Liver (tissue), 9 donors: ENCODE measurements around the gene TAL1. TPM values are rescaled to one million over a fixed set of nuclear protein-coding genes. Genes with fewer than 3 reads are reported as not detected.

Source experiments
- DNase-seq: peaks from one replicate; pipeline ENCODE4 v3.0.0-alpha.2; 2017; ENCODE audit warnings: low spot score
- H3K27ac ChIP-seq, 2 donors: one replicate each; pipeline ENCODE4 v1.7.0; 2013; ENCODE audit warnings: inconsistent platforms in 2 of 2, low read length in 2 of 2, control low read depth in 1 of 2, low read depth in 1 of 2, mild to moderate bottlenecking in 1 of 2
- H3K27me3 ChIP-seq, 4 donors: one replicate each; pipeline versions ENCODE4 v1.6.1 to v1.7.0; 2013; ENCODE audit warnings: low read length in 3 of 4, inconsistent platforms in 1 of 4, mild to moderate bottlenecking in 1 of 4, moderate library complexity in 1 of 4; ENCODE audit not compliant: control insufficient read depth in 4 of 4, insufficient read depth in 4 of 4
- H3K36me3 ChIP-seq, 4 donors: one replicate each; pipeline versions ENCODE4 v1.6.1 to v1.7.0; 2013; ENCODE audit warnings: low read length in 3 of 4, mild to moderate bottlenecking in 3 of 4, low read depth in 1 of 4, moderate library complexity in 1 of 4; ENCODE audit not compliant: control insufficient read depth in 4 of 4, insufficient read depth in 3 of 4
- H3K4me1 ChIP-seq, 4 donors: one replicate each; pipeline versions ENCODE4 v1.6.1 to v1.7.0; 2013; ENCODE audit warnings: low read length in 3 of 4, mild to moderate bottlenecking in 3 of 4, moderate library complexity in 1 of 4; ENCODE audit not compliant: control insufficient read depth in 4 of 4, insufficient read depth in 4 of 4
- H3K4me3 ChIP-seq, 3 donors: one replicate each; pipeline versions ENCODE4 v1.6.1 to v1.7.0; 2013; ENCODE audit warnings: low read length in 3 of 3, control low read depth in 1 of 3, low read depth in 1 of 3, mild to moderate bottlenecking in 1 of 3
- H3K9ac ChIP-seq, 2 donors: one replicate each; pipeline ENCODE4 v1.7.0; 2013; ENCODE audit warnings: low read length in 2 of 2, mild to moderate bottlenecking in 2 of 2, moderate library complexity in 2 of 2, control low read depth in 1 of 2, low read depth in 1 of 2
- H3K9me3 ChIP-seq, 4 donors: one replicate each; pipeline versions ENCODE4 v1.6.1 to v1.7.0; 2013; ENCODE audit warnings: low read length in 3 of 4; ENCODE audit not compliant: control insufficient read depth in 4 of 4
- EGR1 ChIP-seq, 2 donors: IDR thresholded peaks; 2 replicates each; pipeline ENCODE4 v1.6.1; 2016 to 2018; ENCODE audit warnings: antibody characterized with exemption in 2 of 2, low read depth in 2 of 2
- FOXA1 ChIP-seq: IDR thresholded peaks from 2 replicates; pipeline ENCODE4 v1.6.1; 2016; ENCODE audit warnings: antibody characterized with exemption
- FOXA2 ChIP-seq: IDR thresholded peaks from 2 replicates; pipeline ENCODE4 v1.6.1; 2016; ENCODE audit warnings: antibody characterized with exemption
- GABPA ChIP-seq, 2 donors: IDR thresholded peaks in 1 of 2; conservative IDR thresholded peaks in 1 of 2; 2 replicates each; pipeline ENCODE4 v1.6.1; 2016; ENCODE audit warnings: antibody characterized with exemption in 2 of 2, mild to moderate bottlenecking in 1 of 2, moderate library complexity in 1 of 2
- HNF4G ChIP-seq: IDR thresholded peaks from 2 replicates; pipeline ENCODE4 v1.6.1; 2016; ENCODE audit warnings: antibody characterized with exemption
- JUND ChIP-seq, 2 donors: IDR thresholded peaks; 2 replicates each; pipeline ENCODE4 v1.6.1; 2016; ENCODE audit warnings: antibody characterized with exemption in 2 of 2
- NR2F2 ChIP-seq: IDR thresholded peaks from 2 replicates; pipeline ENCODE4 v1.6.1; 2016; ENCODE audit warnings: antibody characterized with exemption
- RAD21 ChIP-seq, 2 donors: IDR thresholded peaks; 2 replicates each; pipeline ENCODE4 v1.6.1; 2016; ENCODE audit warnings: antibody characterized with exemption in 2 of 2, mild to moderate bottlenecking in 2 of 2
- RXRA ChIP-seq, 2 donors: IDR thresholded peaks; 2 replicates each; pipeline ENCODE4 v1.6.1; 2017 to 2018; ENCODE audit warnings: antibody characterized with exemption in 2 of 2, mild to moderate bottlenecking in 1 of 2
- SP1 ChIP-seq: IDR thresholded peaks from 2 replicates; pipeline ENCODE4 v1.6.1; 2018; ENCODE audit warnings: antibody characterized with exemption, mild to moderate bottlenecking
- TAF1 ChIP-seq: conservative IDR thresholded peaks from 2 replicates; pipeline ENCODE4 v1.6.1; 2016; ENCODE audit warnings: antibody characterized with exemption, mild to moderate bottlenecking
- YY1 ChIP-seq: IDR thresholded peaks from 2 replicates; pipeline ENCODE4 v1.6.1; 2016; ENCODE audit warnings: antibody characterized with exemption, mild to moderate bottlenecking
- WGBS: extraction: QIAGEN DNeasy Blood & Tissue Kit; methylation state at CpG from one replicate; pipeline ENCODE4 v1.1.7; 2013; 5-methylcytosine and 5-hydroxymethylcytosine counted together
- polyA plus RNA-seq, 2 donors: library from polyadenylated mRNA; stranded (reverse) in 1 of 2; unstranded in 1 of 2; fragments of 200-250 nt in 1 of 2; fragments of >200 nt in 1 of 2; fragmentation: Nextera tagmentation in 1 of 2; extraction: Ambion mirVana in 1 of 2; gene quantifications; one replicate each; pipeline versions ENCODE4 v1.2.1 to v1.2.3, GENCODE V29; 2013 to 2015
- total RNA-seq, 2 donors: library from RNA; depleted of rRNA; stranded (reverse); fragments of >200 nt; gene quantifications; one replicate each; pipeline ENCODE4 v1.2.3, GENCODE V29; 2014
- TF ChIP-seq, protein P1 (sequence below): IDR thresholded peaks from 2 replicates; pipeline ENCODE4 v1.6.1; 2016; ENCODE audit warnings: antibody characterized with exemption, mild to moderate bottlenecking
- TF ChIP-seq, protein P2 (sequence below): fragments of 150-350 bp; IDR thresholded peaks from 2 replicates; pipeline ENCODE4 v1.5.1; 2017; ENCODE audit warnings: improper control_type of control experiment, low read depth, low read length; ENCODE audit not compliant: missing input control
- TF ChIP-seq, protein P3 (sequence below): IDR thresholded peaks from 2 replicates; pipeline ENCODE4 v1.6.1; 2016; ENCODE audit warnings: antibody characterized with exemption
- TF ChIP-seq, protein P4 (sequence below): IDR thresholded peaks from 2 replicates; pipeline ENCODE4 v1.6.1; 2016; ENCODE audit warnings: antibody characterized with exemption
- donor health status: healthy.
- donor health status: healthy.
- donor health status: healthy.
- donor health status: healthy.
- donor health status: healthy.

The TAL1 gene
- total and polyA plus RNA-seq, 4 donors: 0.79 to 184 (median 2.3) TPM

DNA sequence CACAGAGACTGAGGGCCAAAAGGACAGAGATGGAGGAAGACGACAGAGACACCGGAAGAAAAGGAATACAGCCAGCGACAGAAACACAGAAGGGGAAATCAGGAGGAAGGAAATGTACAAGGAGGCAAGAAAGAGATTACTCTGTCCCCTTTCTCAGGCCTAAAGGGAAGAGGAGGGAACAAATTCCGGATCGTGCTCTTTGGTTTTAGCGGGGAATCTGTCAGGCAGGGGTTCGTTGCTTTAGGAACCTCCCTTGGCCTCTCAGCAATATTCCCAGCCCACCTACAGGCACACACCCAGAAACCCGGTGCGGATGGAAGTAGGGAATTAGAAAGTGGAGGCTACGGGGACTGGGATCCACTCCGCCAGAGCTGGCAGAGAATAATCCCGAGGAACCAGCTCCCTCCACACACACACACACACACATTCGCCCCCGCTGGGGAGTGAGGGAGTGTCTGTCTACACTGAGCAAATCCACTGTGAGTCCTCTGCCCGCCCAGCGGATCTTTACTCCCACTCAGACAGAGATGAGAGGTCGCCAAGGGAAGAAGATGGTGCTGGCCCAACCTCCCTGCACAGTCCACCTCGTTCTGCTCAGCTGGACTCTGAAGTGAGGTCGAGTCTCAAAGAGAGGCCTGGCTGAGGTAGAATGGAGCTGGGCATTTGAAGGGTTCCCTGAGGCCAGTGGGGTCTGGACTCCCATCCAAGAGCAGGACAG, 5.7 kb downstream of the TAL1 start:
- peaks cover 0 to 21% (median 11%) of the 10 kb centered on the region in 4 donors for H3K27me3 ChIP-seq
- DNase-seq: peak; percentile 65
- no peak overlapping the region for H3K9ac ChIP-seq
- H3K4me3 ChIP-seq: peak overlapping the region in 1 of 3 donors; percentile 24
- peak; percentile 34 for TF ChIP-seq NR2F2
- no peak for TF ChIP-seq GABPA (IDR thresholded peaks at IDR 0.05 in 1 of 2, conservative IDR thresholded peaks at IDR 0.05 in 1 of 2)
- H3K36me3 ChIP-seq: no peaks in the 10 kb centered on the region
- peaks cover 0 to 1% (median 0%) of the 10 kb centered on the region in 4 donors for H3K9me3 ChIP-seq
- peaks cover 0 to 6% (median 6%) of the 10 kb centered on the region in 4 donors for H3K4me1 ChIP-seq
- peak overlapping the region in 1 of 2 donors; percentile 42 for H3K27ac ChIP-seq
- 16% methylated on average over 19 of the region's 19 CpGs for WGBS

DNA sequence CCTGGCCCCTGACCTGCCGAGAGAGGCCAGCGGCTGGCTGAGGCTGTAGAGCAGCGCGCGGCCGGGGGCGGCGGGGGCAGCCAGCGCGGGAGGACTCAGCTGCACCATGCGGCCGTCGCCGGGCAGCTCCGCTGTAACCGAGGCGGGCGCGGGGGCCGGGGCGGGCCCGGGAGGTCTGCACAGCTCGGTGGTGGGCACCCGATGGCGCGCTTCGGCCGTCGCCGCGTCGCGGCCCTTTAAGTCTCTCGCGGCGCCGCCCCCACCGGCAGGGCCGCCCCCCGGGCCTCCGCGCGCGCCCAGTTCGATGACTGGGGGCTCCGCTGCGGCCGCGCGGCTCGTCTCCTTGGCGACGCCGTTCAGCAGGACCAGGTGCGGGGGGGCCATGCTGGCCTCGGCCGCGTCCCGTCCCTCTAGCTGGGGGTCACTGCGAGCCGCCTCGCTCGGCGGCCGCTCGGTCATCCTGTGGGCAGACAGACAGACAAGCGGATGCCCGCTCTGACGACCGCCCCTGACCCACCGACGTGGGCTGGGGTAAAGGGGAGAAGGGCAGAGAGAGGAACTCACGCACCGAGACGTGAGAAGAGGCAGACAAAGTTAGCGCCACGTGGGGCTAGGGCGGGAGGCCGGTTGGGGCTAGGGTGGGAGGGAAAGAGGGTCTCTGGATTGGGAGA, 6.5 kb downstream of the TAL1 start:
- peaks cover 0 to 1% (median 0%) of the 10 kb centered on the region in 4 donors for H3K9me3 ChIP-seq
- H3K36me3 ChIP-seq: no peaks in the 10 kb centered on the region
- H3K4me3 ChIP-seq: peak overlapping the region in 1 of 3 donors; percentile 24
- H3K9ac ChIP-seq: no peak overlapping the region
- H3K27me3 ChIP-seq: peaks cover 0 to 18% (median 12%) of the 10 kb centered on the region in 4 donors
- DNase-seq: peak; percentile 43
- no peak overlapping the region for H3K27ac ChIP-seq
- peaks cover 0 to 6% (median 5%) of the 10 kb centered on the region in 4 donors for H3K4me1 ChIP-seq
- TF ChIP-seq GABPA (IDR thresholded peaks at IDR 0.05 in 1 of 2, conservative IDR thresholded peaks at IDR 0.05 in 1 of 2): no peak
- TF ChIP-seq, protein P1, sequence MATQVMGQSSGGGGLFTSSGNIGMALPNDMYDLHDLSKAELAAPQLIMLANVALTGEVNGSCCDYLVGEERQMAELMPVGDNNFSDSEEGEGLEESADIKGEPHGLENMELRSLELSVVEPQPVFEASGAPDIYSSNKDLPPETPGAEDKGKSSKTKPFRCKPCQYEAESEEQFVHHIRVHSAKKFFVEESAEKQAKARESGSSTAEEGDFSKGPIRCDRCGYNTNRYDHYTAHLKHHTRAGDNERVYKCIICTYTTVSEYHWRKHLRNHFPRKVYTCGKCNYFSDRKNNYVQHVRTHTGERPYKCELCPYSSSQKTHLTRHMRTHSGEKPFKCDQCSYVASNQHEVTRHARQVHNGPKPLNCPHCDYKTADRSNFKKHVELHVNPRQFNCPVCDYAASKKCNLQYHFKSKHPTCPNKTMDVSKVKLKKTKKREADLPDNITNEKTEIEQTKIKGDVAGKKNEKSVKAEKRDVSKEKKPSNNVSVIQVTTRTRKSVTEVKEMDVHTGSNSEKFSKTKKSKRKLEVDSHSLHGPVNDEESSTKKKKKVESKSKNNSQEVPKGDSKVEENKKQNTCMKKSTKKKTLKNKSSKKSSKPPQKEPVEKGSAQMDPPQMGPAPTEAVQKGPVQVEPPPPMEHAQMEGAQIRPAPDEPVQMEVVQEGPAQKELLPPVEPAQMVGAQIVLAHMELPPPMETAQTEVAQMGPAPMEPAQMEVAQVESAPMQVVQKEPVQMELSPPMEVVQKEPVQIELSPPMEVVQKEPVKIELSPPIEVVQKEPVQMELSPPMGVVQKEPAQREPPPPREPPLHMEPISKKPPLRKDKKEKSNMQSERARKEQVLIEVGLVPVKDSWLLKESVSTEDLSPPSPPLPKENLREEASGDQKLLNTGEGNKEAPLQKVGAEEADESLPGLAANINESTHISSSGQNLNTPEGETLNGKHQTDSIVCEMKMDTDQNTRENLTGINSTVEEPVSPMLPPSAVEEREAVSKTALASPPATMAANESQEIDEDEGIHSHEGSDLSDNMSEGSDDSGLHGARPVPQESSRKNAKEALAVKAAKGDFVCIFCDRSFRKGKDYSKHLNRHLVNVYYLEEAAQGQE: no peak
- TF ChIP-seq FOXA2: no peak
- no peak for TF ChIP-seq EGR1 (IDR thresholded peaks at IDR 0.05; ENCODE audit: low read depth in 2 of 2)
- no peak for TF ChIP-seq JUND (IDR thresholded peaks at IDR 0.05)
- TF ChIP-seq, protein P2, sequence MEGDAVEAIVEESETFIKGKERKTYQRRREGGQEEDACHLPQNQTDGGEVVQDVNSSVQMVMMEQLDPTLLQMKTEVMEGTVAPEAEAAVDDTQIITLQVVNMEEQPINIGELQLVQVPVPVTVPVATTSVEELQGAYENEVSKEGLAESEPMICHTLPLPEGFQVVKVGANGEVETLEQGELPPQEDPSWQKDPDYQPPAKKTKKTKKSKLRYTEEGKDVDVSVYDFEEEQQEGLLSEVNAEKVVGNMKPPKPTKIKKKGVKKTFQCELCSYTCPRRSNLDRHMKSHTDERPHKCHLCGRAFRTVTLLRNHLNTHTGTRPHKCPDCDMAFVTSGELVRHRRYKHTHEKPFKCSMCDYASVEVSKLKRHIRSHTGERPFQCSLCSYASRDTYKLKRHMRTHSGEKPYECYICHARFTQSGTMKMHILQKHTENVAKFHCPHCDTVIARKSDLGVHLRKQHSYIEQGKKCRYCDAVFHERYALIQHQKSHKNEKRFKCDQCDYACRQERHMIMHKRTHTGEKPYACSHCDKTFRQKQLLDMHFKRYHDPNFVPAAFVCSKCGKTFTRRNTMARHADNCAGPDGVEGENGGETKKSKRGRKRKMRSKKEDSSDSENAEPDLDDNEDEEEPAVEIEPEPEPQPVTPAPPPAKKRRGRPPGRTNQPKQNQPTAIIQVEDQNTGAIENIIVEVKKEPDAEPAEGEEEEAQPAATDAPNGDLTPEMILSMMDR: no peak
- TF ChIP-seq SP1: no peak
- no peak for TF ChIP-seq TAF1
- TF ChIP-seq, protein P3, sequence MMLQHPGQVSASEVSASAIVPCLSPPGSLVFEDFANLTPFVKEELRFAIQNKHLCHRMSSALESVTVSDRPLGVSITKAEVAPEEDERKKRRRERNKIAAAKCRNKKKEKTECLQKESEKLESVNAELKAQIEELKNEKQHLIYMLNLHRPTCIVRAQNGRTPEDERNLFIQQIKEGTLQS: no peak
- TF ChIP-seq, protein P4, sequence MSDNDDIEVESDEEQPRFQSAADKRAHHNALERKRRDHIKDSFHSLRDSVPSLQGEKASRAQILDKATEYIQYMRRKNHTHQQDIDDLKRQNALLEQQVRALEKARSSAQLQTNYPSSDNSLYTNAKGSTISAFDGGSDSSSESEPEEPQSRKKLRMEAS: no peak
- TF ChIP-seq YY1: no peak
- no peak for TF ChIP-seq HNF4G
- no peak for TF ChIP-seq RXRA (IDR thresholded peaks at IDR 0.05)
- no peak for TF ChIP-seq RAD21 (IDR thresholded peaks at IDR 0.05)
- no peak for TF ChIP-seq FOXA1
- 3% methylated on average over 79 of the region's 79 CpGs for WGBS
